ENCODE results near the gene ANKRD27.

ANKRD27 gene

GRCh38 chr19:32688311-32688710 is 13.3 kb upstream of the ANKRD27 start:
- 89% methylated on average over 1 of the region's 1 CpG for WGBS
- H3K4me3 ChIP-seq (ENCODE audit: low read length), result no peak overlapping the region
- no peak overlapping the region for H3K27ac ChIP-seq (ENCODE audit: low read depth, low read length)
- H3K36me3 ChIP-seq (ENCODE audit: insufficient read depth, low read length), result no peaks in the 10 kb centered on the region
- peaks cover 21% of the 10 kb centered on the region for H3K27me3 ChIP-seq (ENCODE audit: insufficient read depth, low read length)
- peaks cover 3% of the 10 kb centered on the region; the same call in 1 of the 2 replicates for H3K4me1 ChIP-seq (ENCODE audit: insufficient read depth, low read length)
- H3K9me3 ChIP-seq (ENCODE audit: insufficient read depth, low read depth, low read length), result no peaks in the 10 kb centered on the region
- no peak overlapping the region for H3K9ac ChIP-seq (ENCODE audit: low read depth, low read length)

DNA sequence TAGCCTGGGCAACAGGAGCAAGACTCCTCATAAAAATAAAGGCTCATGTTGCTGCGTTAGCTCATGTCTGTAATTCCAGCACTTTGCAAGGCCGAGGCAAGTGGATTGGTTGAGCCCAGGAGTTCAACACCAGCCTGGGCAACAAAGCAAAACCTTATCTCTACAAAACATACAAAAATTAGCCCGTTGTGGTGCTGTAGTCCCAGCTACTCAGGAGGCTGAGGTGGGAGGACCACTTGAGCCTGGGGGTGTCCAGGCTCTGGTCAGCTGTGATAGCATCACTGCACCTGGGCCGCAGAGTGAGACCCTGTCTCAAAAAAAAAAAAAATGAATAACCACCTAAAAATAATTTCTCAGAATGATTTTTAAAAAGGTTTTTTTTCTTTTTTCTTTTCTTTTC is 12.7 kb upstream of the ANKRD27 start:
- 93% methylated on average over 3 of the region's 4 CpGs for WGBS
- Histone ChIP-seq H3K36me3 (ENCODE audit: insufficient read depth, low read length) (no peaks in the 10 kb centered on the region), H3K4me3 (ENCODE audit: low read length) (no peak overlapping the region), H3K9me3 (ENCODE audit: insufficient read depth, low read depth, low read length) (no peaks in the 10 kb centered on the region), H3K27ac (ENCODE audit: low read depth, low read length) (no peak overlapping the region), H3K4me1 (ENCODE audit: insufficient read depth, low read length) (peaks cover 3% of the 10 kb centered on the region; the same call in 1 of the 2 replicates), H3K27me3 (ENCODE audit: insufficient read depth, low read length) (peaks cover 14% of the 10 kb centered on the region), H3K9ac (ENCODE audit: low read depth, low read length) (no peak overlapping the region)

GRCh38 chr19:32686847-32687475 is 12.0 kb upstream of the ANKRD27 start:
- H3K36me3 ChIP-seq (ENCODE audit: insufficient read depth, low read length), result no peaks in the 10 kb centered on the region
- 84% methylated on average over 6 of the region's 6 CpGs for WGBS
- H3K9me3 ChIP-seq (ENCODE audit: insufficient read depth, low read depth, low read length), result no peaks in the 10 kb centered on the region
- H3K9ac ChIP-seq (ENCODE audit: low read depth, low read length), result no peak overlapping the region
- peaks cover 7% of the 10 kb centered on the region for H3K27me3 ChIP-seq (ENCODE audit: insufficient read depth, low read length)
- no peak overlapping the region for H3K27ac ChIP-seq (ENCODE audit: low read depth, low read length)
- H3K4me1 ChIP-seq (ENCODE audit: insufficient read depth, low read length), result peaks cover 3% of the 10 kb centered on the region; the same call in 1 of the 2 replicates
- no peak overlapping the region for H3K4me3 ChIP-seq (ENCODE audit: low read length)

DNA sequence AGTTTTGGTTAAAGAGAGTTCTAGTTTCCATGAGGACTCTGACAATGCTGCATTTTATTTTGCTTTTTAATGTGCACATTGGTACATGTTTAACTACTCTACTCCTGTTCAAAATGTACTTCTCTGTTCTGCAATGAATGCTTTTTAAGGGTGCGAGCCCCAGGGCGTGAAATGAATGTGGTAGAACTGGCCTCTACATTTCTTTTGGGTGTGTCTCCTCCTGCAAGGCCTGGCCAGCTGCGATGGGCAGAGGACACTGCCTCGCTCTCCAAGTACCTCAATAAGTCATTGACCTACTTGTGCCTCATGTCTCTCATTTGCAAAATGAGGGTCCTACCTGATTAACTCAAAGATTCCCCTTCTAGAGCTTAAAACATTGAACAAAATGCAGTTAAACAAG is 7.3 kb upstream of the ANKRD27 start:
- Histone ChIP-seq H3K9me3 (ENCODE audit: insufficient read depth, low read depth, low read length) (no peaks in the 10 kb centered on the region), H3K4me1 (ENCODE audit: insufficient read depth, low read length) (no peaks in the 10 kb centered on the region), H3K9ac (ENCODE audit: low read depth, low read length) (no peak overlapping the region), H3K27ac (ENCODE audit: low read depth, low read length) (no peak overlapping the region), H3K4me3 (ENCODE audit: low read length) (no peak overlapping the region), H3K27me3 (ENCODE audit: insufficient read depth, low read length) (peaks cover 18% of the 10 kb centered on the region), H3K36me3 (ENCODE audit: insufficient read depth, low read length) (no peaks in the 10 kb centered on the region)
- 92% methylated on average over 4 of the region's 4 CpGs for WGBS

- no peaks in the 10 kb centered on the region for H3K36me3 ChIP-seq (ENCODE audit: insufficient read depth, low read length)
Measured at GRCh38 chr19:32680986-32681385, 6.0 kb upstream of the ANKRD27 start.

GRCh38 chr19:32677657-32678056 is 2.7 kb upstream of the ANKRD27 start:
- peak overlapping the region; percentile 8; the same call in 1 of the 2 replicates for H3K4me3 ChIP-seq (ENCODE audit: low read length)
- WGBS, result 12% methylated on average over 9 of the region's 9 CpGs
- no peaks in the 10 kb centered on the region for H3K4me1 ChIP-seq (ENCODE audit: insufficient read depth, low read length)
- no peak overlapping the region for H3K27ac ChIP-seq (ENCODE audit: low read depth, low read length)
- H3K9me3 ChIP-seq (ENCODE audit: insufficient read depth, low read depth, low read length), result no peaks in the 10 kb centered on the region
- peaks cover 47% of the 10 kb centered on the region for H3K27me3 ChIP-seq (ENCODE audit: insufficient read depth, low read length)
- H3K9ac ChIP-seq (ENCODE audit: low read depth, low read length), result no peak overlapping the region
- no peaks in the 10 kb centered on the region for H3K36me3 ChIP-seq (ENCODE audit: insufficient read depth, low read length)

More at GRCh38 chr19:32680986-32681385, 6.0 kb upstream of the ANKRD27 start:
- no peak overlapping the region for H3K9ac ChIP-seq (ENCODE audit: low read depth, low read length)
- no peak overlapping the region for H3K27ac ChIP-seq (ENCODE audit: low read depth, low read length)
- H3K4me3 ChIP-seq (ENCODE audit: low read length), result no peak overlapping the region
- H3K27me3 ChIP-seq (ENCODE audit: insufficient read depth, low read length), result peaks cover 32% of the 10 kb centered on the region
- no peaks in the 10 kb centered on the region for H3K9me3 ChIP-seq (ENCODE audit: insufficient read depth, low read depth, low read length)
- H3K4me1 ChIP-seq (ENCODE audit: insufficient read depth, low read length), result no peaks in the 10 kb centered on the region
- no CpG with 5 or more reads among the region's 2 CpGs for WGBS

- Histone ChIP-seq H3K4me1 (ENCODE audit: insufficient read depth, low read length) (no peaks in the 10 kb centered on the region), H3K36me3 (ENCODE audit: insufficient read depth, low read length) (no peaks in the 10 kb centered on the region), H3K4me3 (ENCODE audit: low read length) (peak overlapping the region; percentile 92), H3K9me3 (ENCODE audit: insufficient read depth, low read depth, low read length) (no peaks in the 10 kb centered on the region), H3K9ac (ENCODE audit: low read depth, low read length) (no peak overlapping the region), H3K27ac (ENCODE audit: low read depth, low read length) (no peak overlapping the region), H3K27me3 (ENCODE audit: insufficient read depth, low read length) (peaks cover 47% of the 10 kb centered on the region)
- WGBS, result 17% methylated on average over 33 of the region's 33 CpGs
Measured at GRCh38 chr19:32676895-32677359, 1.9 kb upstream of the ANKRD27 start.

GRCh38 chr19:32676186-32676894 is 1.4 kb upstream of the ANKRD27 start:
- 3% methylated on average over 93 of the region's 93 CpGs for WGBS
- Histone ChIP-seq H3K4me1 (ENCODE audit: insufficient read depth, low read length) (no peaks in the 10 kb centered on the region), H3K36me3 (ENCODE audit: insufficient read depth, low read length) (no peaks in the 10 kb centered on the region), H3K4me3 (ENCODE audit: low read length) (peak overlapping the region; percentile 92), H3K27me3 (ENCODE audit: insufficient read depth, low read length) (peaks cover 47% of the 10 kb centered on the region), H3K9ac (ENCODE audit: low read depth, low read length) (no peak overlapping the region), H3K9me3 (ENCODE audit: insufficient read depth, low read depth, low read length) (no peaks in the 10 kb centered on the region), H3K27ac (ENCODE audit: low read depth, low read length) (no peak overlapping the region)

DNA sequence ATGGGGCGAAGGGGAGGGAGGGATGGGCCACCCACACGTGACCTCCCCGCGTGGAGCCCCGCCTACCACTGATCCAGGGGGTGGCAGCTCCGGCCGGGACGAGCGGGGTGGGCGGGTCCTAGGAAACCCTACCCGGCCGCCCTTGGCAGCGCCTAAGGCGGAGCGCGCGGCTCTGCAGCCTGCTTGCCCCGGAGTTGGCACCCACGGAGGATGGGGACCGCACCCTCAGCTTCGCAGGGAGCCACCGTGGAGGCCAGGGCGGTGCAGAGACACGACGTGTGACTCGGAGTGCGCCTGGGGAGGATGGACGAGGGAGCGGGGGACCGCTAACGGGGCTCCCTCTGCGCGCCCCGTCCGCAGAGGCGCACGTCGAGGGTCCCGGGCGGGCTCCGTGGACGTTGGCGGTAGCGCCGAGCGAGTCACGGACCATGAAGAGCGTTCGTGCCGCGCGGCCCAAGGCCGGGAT is 773 bp upstream of the ANKRD27 start, which contains the start of gene RGS9BP:
TSS of gene RGS9BP (plus strand) at position 129 of the 466 bp plus-strand sequence. CDS start 416 bp downstream, outside the sequence.
- Histone ChIP-seq H3K36me3 (ENCODE audit: insufficient read depth, low read length) (no peaks in the 10 kb centered on the region), H3K27ac (ENCODE audit: low read depth, low read length) (no peak within 1 kb of the TSS), H3K9me3 (ENCODE audit: insufficient read depth, low read depth, low read length) (no peaks in the 10 kb centered on the region), H3K9ac (ENCODE audit: low read depth, low read length) (peak within 1 kb of the TSS; percentile 78), H3K4me3 (ENCODE audit: low read length) (peak within 1 kb of the TSS; percentile 92), H3K27me3 (ENCODE audit: insufficient read depth, low read length) (peaks cover 47% of the 10 kb centered on the region), H3K4me1 (ENCODE audit: insufficient read depth, low read length) (no peaks in the 10 kb centered on the region)
- 4% methylated on average over 53 of the region's 53 CpGs for WGBS

DNA sequence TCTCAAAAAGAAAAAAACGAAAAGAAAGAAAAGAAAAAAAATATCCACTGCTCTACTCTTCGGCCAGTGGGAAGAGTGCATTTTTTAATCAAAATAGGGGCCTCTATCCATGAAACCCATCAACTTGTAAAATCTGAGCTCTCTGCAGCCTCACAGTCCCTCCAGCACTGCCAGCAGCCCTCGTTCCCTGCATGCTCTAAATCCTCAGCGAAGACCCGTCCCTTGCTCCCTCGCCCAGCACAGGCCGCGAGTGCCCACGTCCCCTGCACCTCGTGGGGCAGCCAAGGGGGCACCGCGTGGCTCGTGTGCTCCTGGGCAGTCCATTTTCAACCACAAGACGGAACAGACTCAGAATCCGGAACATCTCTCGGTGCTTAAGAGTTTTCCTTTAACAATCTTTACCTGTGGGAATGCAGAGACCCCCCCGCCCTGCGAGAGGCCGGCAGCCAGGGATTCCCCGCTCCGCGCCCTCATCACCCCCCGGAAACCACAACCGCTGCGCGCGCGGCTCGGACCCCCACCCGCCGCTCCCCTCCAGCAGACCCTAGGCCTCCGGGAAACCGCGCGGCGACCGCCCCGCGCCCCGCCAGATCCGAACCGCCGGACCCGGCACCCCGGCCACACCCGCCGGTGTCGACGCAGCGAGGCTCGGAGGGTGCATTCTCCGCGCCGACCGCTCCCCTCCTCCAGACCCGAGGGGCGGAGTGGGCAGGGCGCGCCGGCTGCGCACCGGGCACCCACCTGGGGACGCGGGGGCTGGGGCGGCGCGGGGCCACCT is 638 bp downstream of the ANKRD27 start:
- WGBS, result 3% methylated on average over 66 of the region's 67 CpGs
- no peaks in the 10 kb centered on the region for H3K4me1 ChIP-seq (ENCODE audit: insufficient read depth, low read length)
- peaks cover 45% of the 10 kb centered on the region for H3K27me3 ChIP-seq (ENCODE audit: insufficient read depth, low read length)
- no peaks in the 10 kb centered on the region for H3K36me3 ChIP-seq (ENCODE audit: insufficient read depth, low read length)
- peak overlapping the region; percentile 92 for H3K4me3 ChIP-seq (ENCODE audit: low read length)
- H3K27ac ChIP-seq (ENCODE audit: low read depth, low read length), result no peak overlapping the region
- H3K9ac ChIP-seq (ENCODE audit: low read depth, low read length), result peak overlapping the region; percentile 78
- H3K9me3 ChIP-seq (ENCODE audit: insufficient read depth, low read depth, low read length), result no peaks in the 10 kb centered on the region

DNA sequence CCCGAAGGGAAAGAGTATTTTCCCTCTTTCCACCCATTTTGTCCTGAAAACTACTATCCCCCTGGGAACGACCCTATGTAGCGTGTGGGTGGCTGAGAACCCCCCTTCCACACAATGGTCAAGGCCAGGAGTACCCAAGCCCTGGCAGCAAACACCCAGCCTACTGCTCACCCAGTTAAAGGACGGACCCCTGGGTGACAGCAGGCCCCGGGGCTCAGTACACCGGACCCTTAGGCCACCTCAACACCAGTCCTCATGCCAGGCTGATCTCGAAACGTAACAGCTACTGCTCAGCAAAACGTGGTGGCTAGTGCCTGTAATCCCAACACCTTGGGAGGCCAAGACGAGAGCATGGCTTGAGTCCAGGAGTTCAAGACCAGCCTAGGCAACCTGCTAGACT is 1.4 kb downstream of the ANKRD27 start:
- no peaks in the 10 kb centered on the region for H3K9me3 ChIP-seq (ENCODE audit: insufficient read depth, low read depth, low read length)
- H3K27me3 ChIP-seq (ENCODE audit: insufficient read depth, low read length), result peaks cover 40% of the 10 kb centered on the region
- H3K27ac ChIP-seq (ENCODE audit: low read depth, low read length), result no peak overlapping the region
- H3K9ac ChIP-seq (ENCODE audit: low read depth, low read length), result no peak overlapping the region
- peak overlapping the region; percentile 92 for H3K4me3 ChIP-seq (ENCODE audit: low read length)
- no peaks in the 10 kb centered on the region for H3K36me3 ChIP-seq (ENCODE audit: insufficient read depth, low read length)
- H3K4me1 ChIP-seq (ENCODE audit: insufficient read depth, low read length), result no peaks in the 10 kb centered on the region
- WGBS, result 90% methylated on average over 10 of the region's 10 CpGs
